ENCODE results near the gene BCAR1.
"Not testable (repeated sequence)": the region's sequence is repeated elsewhere in the genome, so short reads cannot be mapped to it uniquely, and the experiment has no call there.

The BCAR1 gene

GRCh38 chr16:75271441-75272096, 20.1 kb upstream of the BCAR1 start:
- no peak for DNase-seq

DNA sequence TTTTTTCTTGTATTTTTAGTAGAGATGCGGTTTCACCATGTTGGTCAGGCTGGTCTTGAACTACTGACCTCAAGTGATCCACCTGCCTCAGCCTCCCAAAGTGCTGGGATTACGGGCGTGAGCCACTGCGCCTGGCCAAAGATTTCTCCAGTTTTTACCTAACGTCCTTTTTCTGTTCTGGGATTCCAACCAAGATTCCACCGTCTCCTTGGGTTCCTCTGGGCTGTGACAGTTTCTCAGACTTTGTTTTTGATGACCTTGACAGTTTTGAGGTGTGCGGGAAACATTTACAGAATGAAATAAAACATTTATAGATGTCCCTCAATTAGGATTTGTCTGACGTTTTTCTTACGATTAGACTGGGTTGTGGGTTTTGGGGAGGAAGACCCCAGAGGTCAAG, 17.9 kb upstream of the BCAR1 start:
- not testable (repeated sequence) for DNase-seq

DNA sequence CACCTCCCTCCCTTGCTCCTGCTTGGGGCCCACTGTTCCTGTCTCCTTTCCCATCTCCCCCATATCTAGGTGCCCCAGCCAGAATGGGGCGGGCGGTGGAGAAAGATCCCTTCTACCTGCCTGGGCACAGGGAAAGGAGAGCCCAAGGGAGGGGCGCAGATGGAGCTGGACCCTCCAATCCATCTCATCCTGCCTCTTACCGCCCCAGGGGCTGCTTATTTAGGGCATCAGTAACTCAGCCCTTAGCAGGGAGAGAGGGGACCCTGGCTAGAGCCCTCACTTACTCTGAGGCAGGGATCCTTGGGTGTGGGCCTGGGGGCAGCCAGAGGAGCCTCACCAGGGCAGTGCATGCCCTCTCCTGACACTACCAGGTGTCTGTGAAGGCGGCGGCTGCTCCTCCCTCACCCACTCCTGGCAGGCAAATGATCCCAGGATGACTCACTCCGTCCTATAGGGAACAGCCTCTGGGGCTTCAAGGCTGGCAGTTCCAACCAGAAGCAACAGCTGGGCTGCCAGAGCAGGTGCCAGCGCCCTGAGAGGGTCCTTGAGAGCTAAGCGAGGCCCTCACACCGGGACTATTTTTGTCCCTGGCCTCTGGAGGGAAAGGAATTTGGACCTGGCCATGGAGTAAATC, 16.3 kb upstream of the BCAR1 start:
- peak; percentile 80 for DNase-seq

DNA sequence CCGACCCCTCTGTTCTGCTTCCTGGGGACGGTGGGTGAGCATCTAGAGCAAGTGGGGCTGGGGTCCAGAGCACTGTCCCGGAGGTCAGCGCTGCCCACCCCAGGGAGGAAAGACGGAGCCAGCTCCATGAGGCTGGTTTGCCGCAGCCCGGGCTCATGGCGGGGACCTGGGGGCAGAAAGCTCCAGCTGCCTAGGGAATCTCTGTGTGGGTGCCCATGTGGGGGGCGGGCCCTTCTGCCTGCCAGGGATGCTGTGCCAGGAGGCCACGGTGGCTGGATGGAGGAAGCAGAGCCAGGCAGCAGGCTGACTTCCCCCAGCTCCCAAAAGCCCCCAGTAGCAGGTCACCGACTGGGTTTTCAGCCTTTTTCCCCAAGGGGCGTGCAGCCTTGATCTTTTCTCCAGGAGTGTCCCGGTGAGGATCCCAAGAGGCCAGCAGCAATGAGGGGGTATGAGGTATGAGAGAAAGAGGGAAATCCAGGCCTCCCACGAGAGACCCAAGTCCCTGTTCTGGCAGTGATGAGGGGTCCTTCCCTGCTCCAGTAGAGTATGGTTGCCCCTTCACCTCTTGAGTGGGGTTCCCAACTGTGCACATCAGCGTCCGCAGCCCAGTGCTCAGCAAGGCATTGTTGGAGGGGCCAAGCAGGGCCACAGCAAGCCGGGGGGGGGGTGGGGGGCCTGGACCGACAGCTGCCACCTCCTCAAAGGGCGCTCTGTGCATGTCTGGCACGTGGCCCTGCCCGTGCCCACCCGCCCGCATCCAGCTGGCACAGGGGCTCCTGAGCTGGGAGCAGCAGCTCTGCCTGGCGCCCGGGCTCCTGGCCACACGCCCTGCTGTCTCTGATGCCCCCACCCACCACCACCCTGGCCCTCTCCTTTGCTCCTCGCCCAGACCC, 15.6 kb upstream of the BCAR1 start:
- DNase-seq = no peak

DNA sequence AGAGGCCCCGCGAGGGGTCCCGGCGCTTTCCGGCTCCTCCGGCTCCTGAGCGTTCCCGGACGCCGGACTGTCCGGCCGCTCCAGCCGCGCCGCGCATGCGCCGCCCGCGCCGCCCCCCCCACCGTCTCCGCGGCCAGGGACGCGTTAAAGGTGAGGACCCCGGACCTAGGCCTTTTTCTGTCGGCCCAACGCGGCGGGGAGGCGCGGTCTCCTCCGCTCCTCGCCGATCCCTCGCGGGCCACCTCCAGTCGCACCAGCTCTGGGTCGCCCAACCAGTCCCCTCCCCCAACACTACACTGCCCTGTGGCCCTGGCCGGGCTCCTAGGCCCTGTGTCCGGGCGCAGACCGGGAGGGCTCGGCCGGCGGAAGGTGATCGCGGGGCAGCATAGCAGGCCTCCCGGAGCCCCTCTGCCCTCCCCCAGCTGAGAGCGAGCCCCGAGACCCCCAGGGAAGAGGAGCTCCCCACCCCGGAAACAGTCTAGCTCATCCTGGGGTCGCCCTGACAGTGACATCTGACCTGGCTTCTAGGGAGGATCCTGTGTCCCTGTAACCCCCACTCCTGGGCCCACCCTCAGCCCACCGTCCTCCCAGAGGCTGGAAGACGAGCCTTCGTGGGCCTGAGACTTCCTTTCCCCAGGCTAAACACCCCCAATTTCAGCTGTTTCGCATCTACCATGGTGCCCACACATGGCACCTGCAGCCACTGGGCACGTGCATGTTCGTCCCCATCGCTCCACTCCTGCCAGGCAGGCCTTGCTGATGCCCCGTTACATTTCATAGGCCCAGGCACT, 14.7 kb upstream of the BCAR1 start:
- peak; percentile 43 for DNase-seq

GRCh38 chr16:75264999-75265910, 13.8 kb upstream of the BCAR1 start:
- DNase-seq = no peak

DNA sequence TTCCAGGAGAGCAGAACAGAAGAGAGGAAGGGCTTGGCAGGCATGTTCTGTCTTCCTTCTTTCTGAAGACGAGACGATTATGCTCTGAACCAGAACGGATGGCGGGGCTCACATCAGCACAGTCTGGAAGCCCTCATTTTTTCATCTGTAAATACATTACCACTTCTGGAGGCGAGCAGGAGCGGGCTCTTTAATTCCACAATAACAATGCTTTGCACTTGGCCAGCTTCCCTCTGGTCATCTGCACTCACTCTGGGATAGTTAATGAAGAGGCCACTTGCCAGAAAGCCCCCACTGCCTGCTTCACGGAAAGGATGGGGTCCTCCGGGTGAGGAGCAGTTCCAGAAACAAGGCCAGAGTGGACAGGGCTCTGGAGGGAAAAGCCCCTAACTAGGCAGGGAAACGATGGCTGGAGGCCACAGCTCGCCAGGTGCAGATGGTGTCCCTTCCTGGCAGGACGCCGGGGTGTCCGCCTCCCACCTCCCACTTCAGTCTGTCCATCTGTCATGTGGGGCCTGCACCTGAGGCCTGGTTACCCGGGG, 13.1 kb upstream of the BCAR1 start:
- DNase-seq = no peak

DNA sequence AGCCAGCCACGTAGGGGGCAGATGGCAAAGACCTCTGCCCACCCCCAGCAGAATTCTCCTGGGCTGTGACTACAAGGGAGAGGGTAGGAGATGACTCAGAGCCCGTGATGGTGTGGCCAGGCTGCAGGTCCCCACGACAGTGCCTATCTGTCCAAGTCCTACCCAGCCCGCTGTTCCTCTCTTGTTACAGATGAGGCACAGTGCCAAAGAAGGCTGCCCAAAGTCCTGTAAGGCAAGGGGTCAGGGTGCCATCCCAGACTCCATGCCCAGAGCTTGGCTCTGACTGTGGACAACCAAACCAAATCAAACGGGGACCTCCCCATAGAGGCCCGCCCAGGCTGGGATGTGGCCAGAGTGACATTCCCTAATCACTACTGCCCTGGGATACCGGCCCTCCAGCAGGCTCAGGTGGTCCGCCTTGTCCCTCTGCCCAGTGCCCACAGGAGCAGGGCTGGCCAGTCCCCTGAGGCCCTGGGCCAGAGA, 12.6 kb upstream of the BCAR1 start:
- DNase-seq = no peak

DNA sequence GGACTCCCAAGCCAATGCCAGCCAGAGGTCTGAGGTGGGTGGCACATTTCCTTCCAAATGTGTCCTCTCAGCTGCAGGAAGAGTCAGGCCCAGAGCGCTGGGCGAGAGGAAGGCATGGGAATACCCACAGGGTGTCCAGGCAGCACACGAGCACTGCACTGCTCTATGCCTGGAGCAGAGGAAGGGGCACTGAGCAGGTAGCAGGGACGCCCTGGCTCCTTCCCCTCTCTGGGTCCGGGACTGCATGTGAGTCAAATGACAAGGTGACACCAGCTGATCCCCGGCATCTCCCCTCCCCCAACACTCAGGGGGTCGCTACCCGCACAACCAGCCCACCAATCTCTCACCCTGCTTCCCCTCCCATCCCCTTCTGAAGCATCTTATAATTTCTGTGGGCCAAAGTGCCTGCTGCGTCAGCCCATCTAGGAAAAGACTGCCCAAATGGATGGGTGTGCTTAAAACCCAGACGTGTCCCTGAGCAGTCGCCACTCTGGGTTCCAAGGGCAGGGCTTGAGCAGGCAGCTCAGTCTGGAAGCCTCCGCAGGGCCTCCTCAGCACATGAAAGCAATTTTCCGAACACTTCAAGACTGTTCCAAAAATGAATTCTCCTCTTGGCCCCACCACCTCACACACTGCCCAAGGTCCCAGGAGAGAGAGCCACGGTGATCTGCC, 12.0 kb upstream of the BCAR1 start:
- no peak for DNase-seq

GRCh38 chr16:75262800-75263127, 11.3 kb upstream of the BCAR1 start:
- DNase-seq = no peak

- DNase-seq = no peak
Measured at GRCh38 chr16:75262104-75262799, 10.8 kb upstream of the BCAR1 start.

GRCh38 chr16:75261590-75262078, 10.2 kb upstream of the BCAR1 start:
- DNase-seq = no peak

GRCh38 chr16:75260851-75261589, 9.6 kb upstream of the BCAR1 start:
- DNase-seq = no peak

DNA sequence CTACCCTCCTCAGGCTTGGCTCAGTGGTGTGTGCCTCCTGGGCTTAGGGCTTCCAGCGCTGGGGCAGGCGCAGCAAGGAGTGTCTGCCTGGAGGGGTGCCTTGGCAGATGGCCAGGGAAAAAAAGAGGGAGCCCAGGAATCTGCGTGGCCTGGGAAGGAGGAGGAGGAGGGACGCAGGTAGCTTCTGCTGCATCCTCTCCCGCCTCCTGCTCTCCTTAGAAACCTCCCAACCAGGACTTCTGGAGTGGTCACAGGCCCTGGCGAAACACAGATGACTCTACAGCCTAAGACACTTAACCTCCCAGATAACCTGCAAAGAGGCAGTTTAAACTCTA, 7.3 kb upstream of the BCAR1 start:
- DNase-seq = no peak

- DNase-seq = no peak
Measured at GRCh38 chr16:75257886-75258806, 6.7 kb upstream of the BCAR1 start.

DNA sequence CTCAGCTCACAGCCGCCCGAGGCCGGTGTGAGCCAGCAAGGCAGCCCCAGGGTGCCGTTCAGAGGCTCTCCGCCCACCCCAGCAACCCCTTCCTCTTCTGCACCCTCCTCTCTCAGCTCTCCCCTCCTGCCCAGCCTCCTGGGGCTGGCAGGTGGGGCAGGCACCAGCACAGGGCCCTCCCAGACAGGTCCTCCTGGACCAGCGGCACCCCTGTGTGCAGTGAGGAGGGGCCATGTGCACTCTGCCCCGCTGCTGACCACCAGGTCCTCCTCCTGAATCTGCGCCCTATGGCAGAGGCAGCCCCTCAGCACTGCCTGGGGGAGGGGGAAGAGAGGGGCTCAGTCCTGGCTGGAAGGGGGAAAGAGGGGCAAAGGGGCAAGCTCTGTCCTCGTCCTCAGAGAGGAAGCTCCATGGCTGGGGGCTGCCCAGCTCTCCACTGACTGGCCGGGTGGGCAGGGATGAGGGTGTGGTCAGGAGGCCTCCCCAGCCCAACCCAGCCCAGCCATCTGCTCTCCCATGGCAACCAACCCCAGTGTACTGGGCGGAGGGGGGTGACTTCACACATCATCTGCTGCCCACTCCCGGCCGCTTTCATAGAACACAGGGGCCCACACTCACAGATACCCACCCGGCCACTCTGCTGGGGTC, 5.4 kb upstream of the BCAR1 start:
- no peak for DNase-seq

DNA sequence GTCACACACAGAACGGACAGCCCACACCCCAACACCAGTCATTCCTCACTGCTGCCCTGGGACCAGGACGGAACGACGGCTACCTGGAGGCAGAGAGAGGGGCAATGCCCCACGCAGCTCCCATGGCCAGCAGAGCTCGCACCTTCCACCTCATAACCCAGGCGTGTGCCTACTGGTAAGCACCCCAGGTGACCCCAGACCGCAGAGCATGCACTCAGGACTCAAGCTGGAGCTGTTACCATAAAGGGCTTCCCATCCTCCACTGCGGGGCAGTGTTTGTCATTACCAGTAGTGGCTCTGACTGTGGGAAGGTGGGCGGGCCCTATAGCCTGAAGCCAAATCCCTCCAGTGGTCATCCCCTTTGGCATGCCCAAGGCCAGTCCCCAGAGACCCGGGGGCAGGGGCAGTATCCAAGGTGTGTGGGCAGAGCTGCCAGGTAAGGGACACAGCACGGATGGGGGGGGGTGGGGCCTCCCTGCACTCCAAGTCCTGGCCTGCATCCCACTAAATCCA, 4.7 kb upstream of the BCAR1 start:
- DNase-seq = no peak

DNA sequence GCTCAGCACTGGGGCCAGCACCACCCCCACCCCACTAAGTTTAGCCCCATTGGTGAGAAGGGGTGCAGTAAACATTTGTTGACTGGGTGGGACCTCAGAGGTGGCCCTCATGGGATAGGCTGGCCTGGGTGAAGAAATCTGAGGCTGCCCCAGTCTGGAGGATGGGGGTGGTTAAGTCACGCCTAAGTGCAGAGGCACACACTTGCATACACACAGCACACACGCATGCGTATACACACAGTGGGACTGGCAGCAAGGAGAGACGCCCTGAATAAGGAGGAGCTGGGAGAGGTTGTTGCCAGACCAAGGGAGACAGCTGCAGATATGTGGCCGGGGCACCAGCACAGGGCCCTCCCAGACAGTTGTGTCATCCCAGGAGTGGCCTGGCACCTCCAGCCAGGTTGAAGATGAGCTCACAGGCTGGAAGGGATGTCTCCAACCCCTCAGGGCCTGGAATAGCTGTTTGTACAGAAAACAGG, 3.0 kb upstream of the BCAR1 start:
- peak; percentile 62 for DNase-seq

All from kidney glomerular epithelial cell (primary cell).